ENCODE data around the gene COMMD6. TPM values are rescaled to one million over a fixed set of nuclear protein-coding genes. Genes with fewer than 3 reads are reported as not detected.
A peak's percentile ranks its signal among the peaks of the same experiment; 100 is the strongest.

Gene COMMD6
- total and polyA plus RNA-seq, 9 of the 15 experiments (the other 6 are each of a cell fraction or from before 2014, with no cell fraction given): 32.6 to 116 (median 65.0) TPM

GRCh38 chr13:75481176-75482069 lies 56.2 kb downstream of the COMMD6 start (continued):
- no peak for TF ChIP-seq ZNF449 (CRISPR knock-in tag; IDR thresholded peaks at IDR 0.05)
- no peak for TF ChIP-seq ATF7 (IDR thresholded peaks at IDR 0.05)
- no peak for TF ChIP-seq CBX1 (IDR thresholded peaks at IDR 0.05; ENCODE audit: low read depth)
- peak in 1 of 2 experiments; percentile 21; a peak in 1 of 4 replicates for TF ChIP-seq UBTF (IDR thresholded peaks at IDR 0.05; ENCODE audit: borderline replicate concordance in 1 of 2, low read depth in 2 of 2, low read length in 2 of 2)
- no peak for TF ChIP-seq GTF2B (IDR thresholded peaks at IDR 0.05; ENCODE audit: extremely low read depth, insufficient read length)
- TF ChIP-seq GABPA (tag; conservative IDR thresholded peaks at IDR 0.05; ENCODE audit: low read depth): 0 out of 2 replicates have a peak, but pooled peaks have one; percentile 2

All from K562 (cell line).